Measurements from ENCODE around the gene INSYN2B. TPM values are rescaled to one million over a fixed set of nuclear protein-coding genes. Genes with fewer than 3 reads are reported as not detected.

Gene INSYN2B
- total and polyA plus RNA-seq, 4 donors = 0.10 to 0.63 (median 0.12) TPM; not detected in 1

- Histone ChIP-seq H3K4me1 (ENCODE audit: control insufficient read depth in 5 of 5, insufficient read depth in 5 of 5, low read length in 5 of 5) (peaks cover 0 to 27% (median 0%) of the 10 kb centered on the region in 5 donors), H3K27me3 (ENCODE audit: control insufficient read depth in 3 of 3, insufficient read depth in 3 of 3, low read length in 2 of 3) (peaks cover 0 to 3% (median 0%) of the 10 kb centered on the region in 3 donors), H3K9ac (ENCODE audit: insufficient read depth in 1 of 2, low read length in 2 of 2) (no peak overlapping the region), H3K9me3 (ENCODE audit: control insufficient read depth in 4 of 4, insufficient read depth in 3 of 4, low read length in 3 of 4) (no peaks in the 10 kb centered on the region), H3K27ac (ENCODE audit: low read depth in 1 of 2, low read length in 1 of 2) (no peak overlapping the region), H3K4me3 (no peak overlapping the region), H3K36me3 (ENCODE audit: control insufficient read depth in 4 of 4, insufficient read depth in 4 of 4, low read length in 4 of 4) (peaks cover 0 to 3% (median 0%) of the 10 kb centered on the region in 4 donors)
- TF ChIP-seq CTCF (IDR thresholded peaks at IDR 0.05; ENCODE audit: control extremely low read depth, extremely low read depth) = no peak
- ATAC-seq (ENCODE audit: insufficient read depth, low FRiP score) (no peak), DNase-seq (no peak)
- WGBS, 2 donors = 86 to 93% methylated on average over 5 of the region's 5 CpGs
Measured at GRCh38 chr5:169910393-169910792, 69.9 kb downstream of the INSYN2B start.

GRCh38 chr5:169909945-169910344, 70.3 kb downstream of the INSYN2B start:
- no peak overlapping the region for H3K4me3 ChIP-seq
- WGBS, 2 donors = 95 to 97% methylated on average over 3 of the region's 3 CpGs

DNA sequence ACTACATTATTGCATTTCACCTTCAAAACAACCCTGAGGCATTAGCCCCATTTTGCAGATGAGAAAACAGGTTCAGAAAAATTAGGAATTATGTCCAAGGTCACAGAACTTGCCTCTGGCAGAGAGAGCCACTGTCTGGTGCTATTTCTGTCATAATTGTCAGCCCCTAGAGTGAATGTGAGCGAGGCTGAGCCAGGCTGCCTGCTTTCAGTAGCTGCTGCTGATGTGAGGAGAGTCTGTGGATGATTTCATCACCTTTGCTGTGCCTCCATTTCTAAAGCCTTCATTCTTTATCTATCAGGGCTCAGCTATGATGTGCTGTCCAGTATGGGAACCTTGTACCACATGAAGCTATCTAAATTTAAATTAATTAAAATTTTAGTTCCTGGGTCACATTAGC, 71.4 kb downstream of the INSYN2B start:
- WGBS, 2 donors = 76 to 84% methylated on average over 1 of the region's 1 CpG
- Histone ChIP-seq H3K9me3 (ENCODE audit: control insufficient read depth in 4 of 4, insufficient read depth in 3 of 4, low read length in 3 of 4) (no peaks in the 10 kb centered on the region), H3K4me3 (no peak overlapping the region), H3K36me3 (ENCODE audit: control insufficient read depth in 4 of 4, insufficient read depth in 4 of 4, low read length in 4 of 4) (peaks cover 0 to 3% (median 0%) of the 10 kb centered on the region in 4 donors), H3K27ac (ENCODE audit: low read depth in 1 of 2, low read length in 1 of 2) (no peak overlapping the region), H3K27me3 (ENCODE audit: control insufficient read depth in 3 of 3, insufficient read depth in 3 of 3, low read length in 2 of 3) (peaks cover 0 to 3% (median 0%) of the 10 kb centered on the region in 3 donors), H3K4me1 (ENCODE audit: control insufficient read depth in 5 of 5, insufficient read depth in 5 of 5, low read length in 5 of 5) (peaks cover 0 to 30% (median 6%) of the 10 kb centered on the region in 5 donors), H3K9ac (ENCODE audit: insufficient read depth in 1 of 2, low read length in 2 of 2) (no peak overlapping the region)
- no peak for TF ChIP-seq CTCF (IDR thresholded peaks at IDR 0.05; ENCODE audit: control extremely low read depth, extremely low read depth)
- DNase-seq = no peak
- ATAC-seq (ENCODE audit: insufficient read depth, low FRiP score) = no peak

More at GRCh38 chr5:169909945-169910344, 70.3 kb downstream of the INSYN2B start:
- Histone ChIP-seq H3K9me3 (ENCODE audit: control insufficient read depth in 4 of 4, insufficient read depth in 3 of 4, low read length in 3 of 4) (no peaks in the 10 kb centered on the region), H3K27me3 (ENCODE audit: control insufficient read depth in 3 of 3, insufficient read depth in 3 of 3, low read length in 2 of 3) (peaks cover 0 to 3% (median 0%) of the 10 kb centered on the region in 3 donors), H3K9ac (ENCODE audit: insufficient read depth in 1 of 2, low read length in 2 of 2) (no peak overlapping the region), H3K27ac (ENCODE audit: low read depth in 1 of 2, low read length in 1 of 2) (no peak overlapping the region), H3K4me1 (ENCODE audit: control insufficient read depth in 5 of 5, insufficient read depth in 5 of 5, low read length in 5 of 5) (peaks cover 0 to 27% (median 0%) of the 10 kb centered on the region in 5 donors), H3K36me3 (ENCODE audit: control insufficient read depth in 4 of 4, insufficient read depth in 4 of 4, low read length in 4 of 4) (peaks cover 0 to 3% (median 0%) of the 10 kb centered on the region in 4 donors)
- no peak for TF ChIP-seq CTCF (IDR thresholded peaks at IDR 0.05; ENCODE audit: control extremely low read depth, extremely low read depth)
- ATAC-seq (ENCODE audit: insufficient read depth, low FRiP score) = no peak
- no peak for DNase-seq
